ENCODE measurements around the gene NFKB1.

Gene NFKB1

GRCh38 chr4:102627831-102628523 lies 126.8 kb downstream of the NFKB1 start:
- DNase-seq (ENCODE audit: low read depth in 2 of 2), result no peak

- no peak for DNase-seq (ENCODE audit: low read depth in 2 of 2)
These were observed 128.5 kb downstream of the NFKB1 start for GRCh38 chr4:102629673-102630072.

GRCh38 chr4:102631616-102632015 lies 130.5 kb downstream of the NFKB1 start:
- DNase-seq (ENCODE audit: low read depth in 2 of 2), result no peak

GRCh38 chr4:102632241-102633065 lies 131.3 kb downstream of the NFKB1 start:
- no peak for DNase-seq (ENCODE audit: low read depth in 2 of 2)

- DNase-seq (ENCODE audit: low read depth in 2 of 2), result no peak
These were observed 131.9 kb downstream of the NFKB1 start for GRCh38 chr4:102633100-102633499.

GRCh38 chr4:102637391-102637790 lies 136.2 kb downstream of the NFKB1 start:
- no peak for DNase-seq (ENCODE audit: low read depth in 2 of 2)

GRCh38 chr4:102638621-102639020 lies 137.5 kb downstream of the NFKB1 start:
- DNase-seq (ENCODE audit: low read depth in 2 of 2), result no peak

- DNase-seq (ENCODE audit: low read depth in 2 of 2), result no peak
These were observed 138.4 kb downstream of the NFKB1 start for GRCh38 chr4:102639598-102639997.

GRCh38 chr4:102640669-102641068 lies 139.5 kb downstream of the NFKB1 start:
- DNase-seq (ENCODE audit: low read depth in 2 of 2), result no peak

GRCh38 chr4:102641793-102642192 lies 140.6 kb downstream of the NFKB1 start:
- DNase-seq (ENCODE audit: low read depth in 2 of 2), result no peak

GRCh38 chr4:102642631-102643298 lies 141.6 kb downstream of the NFKB1 start:
- DNase-seq (ENCODE audit: low read depth in 2 of 2), result no peak

- DNase-seq (ENCODE audit: low read depth in 2 of 2), result no peak
These were observed 146.0 kb downstream of the NFKB1 start for GRCh38 chr4:102647117-102647516.

- no peak for DNase-seq (ENCODE audit: low read depth in 2 of 2)
These were observed 156.0 kb downstream of the NFKB1 start for GRCh38 chr4:102657206-102657605.

GRCh38 chr4:102663073-102663472 lies 161.9 kb downstream of the NFKB1 start:
- no peak for DNase-seq (ENCODE audit: low read depth in 2 of 2)

- DNase-seq (ENCODE audit: low read depth in 2 of 2), result no peak
These were observed 164.4 kb downstream of the NFKB1 start for GRCh38 chr4:102665527-102665926.
